NCI-H1092 (cell line): Measurements from ENCODE around the gene MDM4.
"Not testable (repeated sequence)": the region's sequence is repeated elsewhere in the genome, so short reads cannot be mapped to it uniquely, and the experiment has no call there.

ENCODE experiments used
- DNase-seq: peaks from one replicate; lab custom pipeline; 2025; lab: John Stamatoyannopoulos, UW

The MDM4 gene

DNA sequence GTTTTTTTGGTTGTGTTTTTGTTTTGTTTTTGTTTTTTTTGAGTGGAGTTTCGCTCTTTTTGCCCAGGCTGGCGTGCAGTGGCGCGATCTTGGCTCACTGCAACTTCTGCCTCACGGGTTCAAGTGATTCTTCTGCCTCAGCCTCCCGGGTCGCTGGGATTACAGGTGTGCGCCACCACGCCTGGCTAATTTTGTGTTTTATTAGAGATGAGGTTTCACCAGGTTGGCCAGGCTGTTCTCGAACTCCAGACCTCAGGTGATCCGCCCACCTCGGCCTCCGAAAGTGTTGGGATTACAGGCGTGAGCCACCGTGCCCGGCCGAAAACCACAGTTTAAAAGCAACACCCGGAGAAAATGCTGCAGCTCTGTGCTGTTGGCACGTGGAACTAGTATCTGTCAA, 1.2 kb downstream of the MDM4 start:
- DNase-seq: not testable (repeated sequence)

GRCh38 chr1:204520834-204521709, 4.9 kb downstream of the MDM4 start:
- no peak for DNase-seq

DNA sequence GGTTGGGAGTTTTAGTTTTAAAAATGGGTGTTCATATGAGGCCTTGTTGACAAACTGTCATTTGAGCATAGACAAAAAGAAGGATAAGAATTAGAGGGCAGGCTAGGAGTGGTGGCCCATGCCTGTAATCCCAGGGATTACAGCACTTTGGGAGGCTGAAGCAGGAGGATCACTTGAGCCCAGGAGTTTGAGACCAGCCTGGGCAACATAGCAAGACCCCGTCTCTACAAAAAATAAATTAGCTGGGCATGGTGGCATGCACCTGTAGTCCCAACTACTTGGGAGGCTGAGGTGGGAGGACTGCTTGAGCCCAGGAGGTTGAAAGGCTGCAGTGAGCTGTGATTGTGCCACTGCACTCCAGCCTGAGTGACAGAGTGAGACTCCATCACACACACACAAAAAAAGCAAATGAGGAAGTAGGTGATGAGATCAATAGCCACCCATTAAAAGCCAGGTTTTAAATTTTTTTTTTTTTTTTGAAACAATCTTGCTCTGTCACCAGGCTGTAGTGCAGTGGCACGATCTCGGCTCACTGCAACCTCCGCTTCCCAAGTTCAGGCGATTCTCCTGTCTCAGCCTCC, 5.8 kb downstream of the MDM4 start:
- not testable (repeated sequence) for DNase-seq

- DNase-seq: no peak
Observed at GRCh38 chr1:204523605-204524215, 7.5 kb downstream of the MDM4 start.

GRCh38 chr1:204524986-204525385, 8.8 kb downstream of the MDM4 start:
- DNase-seq: no peak

GRCh38 chr1:204528241-204528640, 12.0 kb downstream of the MDM4 start:
- DNase-seq: no peak

- no peak for DNase-seq
Observed at GRCh38 chr1:204528677-204529076, 12.5 kb downstream of the MDM4 start.

GRCh38 chr1:204529371-204529895, 13.2 kb downstream of the MDM4 start:
- DNase-seq: no peak

DNA sequence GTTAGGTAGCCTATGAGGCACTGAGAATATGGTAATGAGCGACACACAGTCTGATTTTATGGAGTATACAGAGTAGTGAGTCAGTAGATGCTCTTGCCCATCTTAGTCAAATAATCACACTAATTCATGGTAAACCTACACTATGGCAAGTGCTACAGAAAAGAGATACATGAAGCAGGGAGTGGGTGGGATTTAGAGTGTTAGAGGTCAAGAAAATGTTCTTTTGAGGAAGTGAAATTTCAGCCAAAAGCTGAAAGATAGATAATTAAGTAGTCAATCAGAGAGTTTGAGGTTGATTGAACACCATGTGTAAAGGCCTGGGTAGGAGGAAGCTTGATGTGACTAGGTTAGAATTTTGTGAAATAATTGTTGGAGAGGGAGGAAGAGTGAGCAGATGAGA, 14.7 kb downstream of the MDM4 start:
- DNase-seq: no peak

DNA sequence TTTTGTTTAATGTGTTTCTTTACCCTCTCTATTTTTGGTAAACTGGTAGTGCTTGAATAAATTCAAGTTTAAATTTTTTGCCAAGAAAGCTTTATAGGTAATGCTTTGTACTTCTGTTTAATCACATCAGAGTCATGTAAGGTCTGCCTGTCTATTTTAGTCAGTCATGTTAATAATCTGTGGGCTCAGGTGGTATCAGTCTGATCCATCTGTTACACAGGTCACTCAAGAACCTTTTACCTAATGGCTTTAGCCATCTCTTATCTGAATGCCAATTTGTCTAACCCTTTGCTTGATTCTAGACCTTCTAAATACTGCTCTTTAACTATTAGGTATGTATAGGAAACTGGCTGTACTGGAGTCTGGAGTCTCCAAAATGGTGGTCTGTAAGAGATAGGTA, 16.6 kb downstream of the MDM4 start:
- no peak for DNase-seq

- no peak for DNase-seq
Observed at GRCh38 chr1:204541626-204542025, 25.4 kb downstream of the MDM4 start.

- DNase-seq: no peak
Observed at GRCh38 chr1:204544321-204544720, 28.1 kb downstream of the MDM4 start.

DNA sequence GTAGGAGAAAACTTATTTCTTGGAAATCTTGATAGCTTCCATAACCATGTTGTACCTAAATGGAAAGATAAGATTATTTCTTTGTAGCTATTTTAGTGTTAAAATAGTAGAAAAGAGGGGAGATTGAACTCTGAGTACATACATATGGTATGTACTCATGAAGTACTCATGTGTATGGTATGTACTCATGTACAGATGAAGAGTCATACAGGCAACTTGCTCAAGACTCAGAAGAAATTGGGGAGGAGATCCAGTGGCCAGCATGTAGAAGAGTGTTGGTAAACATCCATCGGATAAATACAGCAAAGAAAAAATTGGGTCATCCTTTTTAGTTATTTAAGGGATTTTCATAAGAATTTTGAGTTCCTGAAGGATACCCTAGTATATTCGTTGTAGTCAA, 29.0 kb downstream of the MDM4 start:
- no peak for DNase-seq

- DNase-seq: no peak
Observed at GRCh38 chr1:204545881-204546280, 29.7 kb downstream of the MDM4 start.

DNA sequence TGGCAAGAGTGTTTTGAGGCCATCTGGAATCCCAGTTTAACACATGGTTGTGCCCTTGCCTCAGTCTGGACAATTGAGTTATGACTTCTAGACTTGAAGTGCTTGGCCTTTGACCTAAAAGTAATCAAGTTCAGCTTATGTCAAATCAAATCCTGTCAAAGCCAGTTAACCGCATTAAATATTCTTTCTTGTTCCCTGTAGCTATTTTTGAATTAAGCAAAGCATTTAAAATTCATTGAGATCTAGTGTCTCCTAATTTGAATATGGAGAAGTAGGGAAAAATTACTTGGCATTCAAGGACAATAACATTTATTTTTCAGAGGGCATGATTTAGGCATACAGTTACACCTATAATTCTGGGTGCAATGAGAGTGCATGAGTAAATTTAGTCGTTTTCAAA, 32.1 kb downstream of the MDM4 start:
- no peak for DNase-seq

GRCh38 chr1:204549313-204549712, 33.1 kb downstream of the MDM4 start:
- no peak for DNase-seq

DNA sequence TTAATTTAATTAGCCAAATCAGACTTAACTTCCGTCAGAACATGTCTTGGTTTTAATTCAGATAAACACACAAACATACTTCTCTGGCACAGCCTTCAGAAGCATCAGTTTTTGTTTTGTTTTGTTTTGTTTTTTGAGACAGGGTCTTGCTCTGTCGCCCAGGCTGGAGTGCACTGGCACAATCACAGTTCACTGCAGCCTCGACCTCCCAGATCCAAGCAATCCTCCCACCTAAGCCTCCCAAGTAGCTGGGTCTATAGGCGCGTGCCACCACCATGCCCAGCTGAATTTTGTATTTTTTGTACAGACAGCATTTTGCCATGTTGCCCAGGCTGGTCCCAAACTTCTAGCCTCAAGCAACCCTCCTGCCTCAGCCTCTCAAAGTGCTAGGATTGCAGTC, 34.7 kb downstream of the MDM4 start:
- DNase-seq: no peak

GRCh38 chr1:204556458-204557052, 40.3 kb downstream of the MDM4 start:
- DNase-seq: no peak

- DNase-seq: peak; percentile 76
Observed at GRCh38 chr1:204558467-204558866, 42.3 kb downstream of the MDM4 start.

GRCh38 chr1:204560002-204560401, 43.8 kb downstream of the MDM4 start:
- DNase-seq: not testable (repeated sequence)

DNA sequence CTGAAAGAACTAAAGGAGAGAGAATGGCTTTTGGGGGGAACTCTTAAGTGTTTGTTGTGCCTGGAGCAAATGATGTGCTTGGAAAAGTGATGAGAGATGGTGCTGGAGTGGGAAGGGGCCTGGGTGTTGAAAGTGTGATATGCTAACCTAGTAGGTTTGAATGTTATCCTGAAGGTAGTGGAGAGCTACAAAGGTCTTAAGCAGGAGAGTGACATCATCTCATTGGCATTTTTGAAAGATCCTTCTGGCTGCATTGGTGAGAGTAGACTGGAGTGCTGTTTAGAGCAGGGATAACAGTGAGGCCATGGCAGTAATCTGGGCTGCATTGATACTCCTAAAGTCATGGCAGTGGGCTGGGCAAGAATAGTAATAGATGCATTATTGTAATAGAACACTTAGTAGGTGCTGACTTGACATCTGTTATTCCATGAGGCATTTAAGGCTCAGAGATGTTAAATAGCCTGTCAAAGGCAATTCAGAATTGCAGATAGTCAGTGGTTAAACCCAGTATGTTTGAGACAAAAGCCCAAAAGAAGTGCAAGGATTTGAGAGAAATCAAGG, 44.5 kb downstream of the MDM4 start:
- DNase-seq: no peak
